Lower lobe of right lung (tissue), 2 donors: ENCODE measurements around the gene CPNE6. TPM values are rescaled to one million over a fixed set of nuclear protein-coding genes. Genes with fewer than 3 reads are reported as not detected.

Experiments used
- ATAC-seq, 2 donors: fragments of 200-7000 bp; cut with Tn5 transposase; one replicate each; pipeline ENCODE4 v1.9.1; 2020 to 2022; ENCODE audit warnings: mild to moderate bottlenecking in 2 of 2, moderate library complexity in 2 of 2
- DNase-seq: peaks from one replicate; pipeline ENCODE4 v3.0.0-alpha.2; 2020
- H3K27ac ChIP-seq: fragments of 200-600 bp; one replicate; pipeline ENCODE4 v1.8.0; 2022
- H3K27me3 ChIP-seq: fragments of 200-600 bp; one replicate; pipeline ENCODE4 v1.8.0; 2022; ENCODE audit warnings: low read depth
- H3K36me3 ChIP-seq: fragments of 200-600 bp; one replicate; pipeline ENCODE4 v1.8.0; 2022; ENCODE audit warnings: mild to moderate bottlenecking
- H3K4me1 ChIP-seq: fragments of 200-600 bp; one replicate; pipeline ENCODE4 v1.8.0; 2022
- H3K4me3 ChIP-seq: fragments of 200-600 bp; one replicate; pipeline ENCODE4 v1.8.0; 2022; ENCODE audit warnings: mild to moderate bottlenecking
- H3K9me3 ChIP-seq: fragments of 200-600 bp; one replicate; pipeline ENCODE4 v1.8.0; 2022
- CTCF ChIP-seq: fragments of 200-600 bp; IDR thresholded peaks from one replicate; pipeline ENCODE4 v1.8.0; 2022; ENCODE audit warnings: antibody characterized with exemption, mild to moderate bottlenecking
- intact Hi-C: fragments of 100-400 bp; cut with DNase I; formaldehyde crosslinking; loops from one replicate; pipeline ENCODE4 v1.11.0; 2022
- total RNA-seq: library from RNA; stranded (reverse); fragmentation: NEBNext Ultra II Directional; extraction: Animal tissue kit (Norgen Biotek cat#: 25700); gene quantifications from one replicate; pipeline ENCODE4 v1.2.1, GENCODE V29; 2021
- donor health status: DM: no; HTN: yes; CAD: no; lungs with severe emphysema.

CPNE6 gene
- total RNA-seq, 1 donor from 2014 or later, result not detected

- Histone ChIP-seq H3K4me1 (peaks cover 20% of the 10 kb centered on the region), H3K27me3 (no peaks in the 10 kb centered on the region), H3K9me3 (no peaks in the 10 kb centered on the region), H3K36me3 (peaks cover 82% of the 10 kb centered on the region), H3K27ac (no peak overlapping the region), H3K4me3 (no peak overlapping the region)
- DNase-seq (no peak), ATAC-seq (no peak)
- TF ChIP-seq CTCF, result no peak
- intact Hi-C loops, result no loop called here
Observed at GRCh38 chr14:24119691-24120090, 48.3 kb downstream of the CPNE6 start.

- Histone ChIP-seq H3K9me3 (no peaks in the 10 kb centered on the region), H3K27me3 (no peaks in the 10 kb centered on the region), H3K27ac (no peak overlapping the region), H3K4me3 (no peak overlapping the region), H3K4me1 (peaks cover 10% of the 10 kb centered on the region), H3K36me3 (peaks cover 84% of the 10 kb centered on the region)
- DNase-seq, result no peak
- intact Hi-C loops, result no loop called here
- ATAC-seq, result no peak
- TF ChIP-seq CTCF, result no peak
Observed at GRCh38 chr14:24121210-24121609, 49.8 kb downstream of the CPNE6 start.

- Histone ChIP-seq H3K4me3 (no peak overlapping the region), H3K27ac (no peak overlapping the region), H3K36me3 (peaks cover 74% of the 10 kb centered on the region), H3K27me3 (no peaks in the 10 kb centered on the region), H3K4me1 (no peaks in the 10 kb centered on the region), H3K9me3 (no peaks in the 10 kb centered on the region)
- intact Hi-C loops, result no loop called here
- TF ChIP-seq CTCF, result no peak
- ATAC-seq (no peak), DNase-seq (no peak)
Observed at GRCh38 chr14:24122416-24122815, 51.1 kb downstream of the CPNE6 start.

GRCh38 chr14:24122898-24123297, 51.5 kb downstream of the CPNE6 start:
- Histone ChIP-seq H3K36me3 (peaks cover 69% of the 10 kb centered on the region), H3K4me3 (no peak overlapping the region), H3K27ac (no peak overlapping the region), H3K9me3 (no peaks in the 10 kb centered on the region), H3K4me1 (no peaks in the 10 kb centered on the region), H3K27me3 (no peaks in the 10 kb centered on the region)
- no peak for ATAC-seq
- no peak for TF ChIP-seq CTCF
- intact Hi-C loops, result no loop called here
- no peak for DNase-seq

GRCh38 chr14:24123424-24124417, 52.4 kb downstream of the CPNE6 start:
- H3K27ac ChIP-seq, result no peak overlapping the region
- no peak overlapping the region for H3K4me3 ChIP-seq
- intact Hi-C loops, result no loop called here
- no peaks in the 10 kb centered on the region for H3K9me3 ChIP-seq
- no peak for TF ChIP-seq CTCF
- ATAC-seq, result peak in 1 of 2 donors; percentile 20
- no peaks in the 10 kb centered on the region for H3K4me1 ChIP-seq
- H3K36me3 ChIP-seq, result peaks cover 61% of the 10 kb centered on the region
- DNase-seq, result no peak
- no peaks in the 10 kb centered on the region for H3K27me3 ChIP-seq
